Stimulated activated CD4-positive, alpha-beta T cell treated with anti-CD3 and anti-CD28 coated beads, Interleukin-15, amount 100 ng/mL, for 24 hours (primary cell): ENCODE measurements around the gene AZU1.

Experiments
- DNase-seq: peaks from one replicate; pipeline ENCODE4 v3.0.0-alpha.2; 2020

Gene AZU1

GRCh38 chr19:827710-828321 lies at the start of gene AZU1:
TSS of gene AZU1 (plus strand) at chr19:827837. CDS start at chr19:827847, 10 bp downstream.
- no peak for DNase-seq

GRCh38 chr19:778910-779653 lies 48.6 kb upstream of the AZU1 start:
- DNase-seq = no peak

- DNase-seq = no peak
Observed at GRCh38 chr19:780935-781334, 46.7 kb upstream of the AZU1 start.

GRCh38 chr19:781800-782184 lies 45.8 kb upstream of the AZU1 start:
- DNase-seq = no peak

GRCh38 chr19:782185-782877 lies 45.3 kb upstream of the AZU1 start:
- no peak for DNase-seq

- no peak for DNase-seq
Observed at GRCh38 chr19:782878-783668, 44.6 kb upstream of the AZU1 start.

GRCh38 chr19:784541-784940 lies 43.1 kb upstream of the AZU1 start:
- no peak for DNase-seq

- no peak for DNase-seq
Observed at GRCh38 chr19:787536-787935, 40.1 kb upstream of the AZU1 start.

- no peak for DNase-seq
Observed at GRCh38 chr19:788686-788982, 39.0 kb upstream of the AZU1 start.

GRCh38 chr19:788983-789700 lies 38.5 kb upstream of the AZU1 start:
- DNase-seq = no peak

- no peak for DNase-seq
Observed at GRCh38 chr19:789701-790060, 38.0 kb upstream of the AZU1 start.

- no peak for DNase-seq
Observed at GRCh38 chr19:791007-791566, 36.5 kb upstream of the AZU1 start.

GRCh38 chr19:791567-792305 lies 35.9 kb upstream of the AZU1 start:
- no peak for DNase-seq

- no peak for DNase-seq
Observed at GRCh38 chr19:792306-792885, 35.2 kb upstream of the AZU1 start.

- DNase-seq = no peak
Observed at GRCh38 chr19:793806-794205, 33.8 kb upstream of the AZU1 start.

GRCh38 chr19:795073-795611 lies 32.5 kb upstream of the AZU1 start:
- no peak for DNase-seq

- DNase-seq = no peak
Observed at GRCh38 chr19:795691-796581, 31.7 kb upstream of the AZU1 start.

- DNase-seq = peak; percentile 100
Observed at GRCh38 chr19:796692-797527, 30.7 kb upstream of the AZU1 start, which contains the start of gene PTBP1. TSS of gene PTBP1 (plus strand) at chr19:797452. CDS start at chr19:797498, 46 bp downstream.
